ENCODE measurements around the gene GALNT10. TPM values are rescaled to one million over a fixed set of nuclear protein-coding genes. Genes with fewer than 3 reads are reported as not detected.
A peak's percentile ranks its signal among the peaks of the same experiment; 100 is the strongest.

GALNT10 gene
- total and polyA plus RNA-seq, 9 of the 15 experiments (the other 6 are each of a cell fraction or from before 2014, with no cell fraction given) = 4.6 to 37.1 (median 13.3) TPM

DNA sequence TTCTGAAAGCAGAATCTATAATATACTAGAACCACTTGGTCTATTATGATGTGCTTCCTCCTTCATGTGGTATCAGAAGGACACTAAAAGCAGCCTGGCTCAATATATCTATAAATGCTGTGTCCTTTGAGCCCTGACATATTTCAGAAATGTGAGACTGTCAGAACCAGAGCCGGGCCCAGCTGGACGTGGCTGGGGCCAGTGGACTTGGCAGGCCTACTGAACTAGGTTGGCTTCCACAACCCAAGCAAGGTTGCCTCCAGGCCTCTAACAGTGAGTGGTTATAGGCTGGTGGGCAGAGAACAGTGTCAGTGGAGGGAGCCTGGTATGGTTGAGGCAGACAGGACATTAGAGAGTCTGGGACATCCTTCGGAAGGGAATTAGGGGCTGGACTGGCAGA lies 78.9 kb downstream of the GALNT10 start (continued):
- TF ChIP-seq, protein P1, sequence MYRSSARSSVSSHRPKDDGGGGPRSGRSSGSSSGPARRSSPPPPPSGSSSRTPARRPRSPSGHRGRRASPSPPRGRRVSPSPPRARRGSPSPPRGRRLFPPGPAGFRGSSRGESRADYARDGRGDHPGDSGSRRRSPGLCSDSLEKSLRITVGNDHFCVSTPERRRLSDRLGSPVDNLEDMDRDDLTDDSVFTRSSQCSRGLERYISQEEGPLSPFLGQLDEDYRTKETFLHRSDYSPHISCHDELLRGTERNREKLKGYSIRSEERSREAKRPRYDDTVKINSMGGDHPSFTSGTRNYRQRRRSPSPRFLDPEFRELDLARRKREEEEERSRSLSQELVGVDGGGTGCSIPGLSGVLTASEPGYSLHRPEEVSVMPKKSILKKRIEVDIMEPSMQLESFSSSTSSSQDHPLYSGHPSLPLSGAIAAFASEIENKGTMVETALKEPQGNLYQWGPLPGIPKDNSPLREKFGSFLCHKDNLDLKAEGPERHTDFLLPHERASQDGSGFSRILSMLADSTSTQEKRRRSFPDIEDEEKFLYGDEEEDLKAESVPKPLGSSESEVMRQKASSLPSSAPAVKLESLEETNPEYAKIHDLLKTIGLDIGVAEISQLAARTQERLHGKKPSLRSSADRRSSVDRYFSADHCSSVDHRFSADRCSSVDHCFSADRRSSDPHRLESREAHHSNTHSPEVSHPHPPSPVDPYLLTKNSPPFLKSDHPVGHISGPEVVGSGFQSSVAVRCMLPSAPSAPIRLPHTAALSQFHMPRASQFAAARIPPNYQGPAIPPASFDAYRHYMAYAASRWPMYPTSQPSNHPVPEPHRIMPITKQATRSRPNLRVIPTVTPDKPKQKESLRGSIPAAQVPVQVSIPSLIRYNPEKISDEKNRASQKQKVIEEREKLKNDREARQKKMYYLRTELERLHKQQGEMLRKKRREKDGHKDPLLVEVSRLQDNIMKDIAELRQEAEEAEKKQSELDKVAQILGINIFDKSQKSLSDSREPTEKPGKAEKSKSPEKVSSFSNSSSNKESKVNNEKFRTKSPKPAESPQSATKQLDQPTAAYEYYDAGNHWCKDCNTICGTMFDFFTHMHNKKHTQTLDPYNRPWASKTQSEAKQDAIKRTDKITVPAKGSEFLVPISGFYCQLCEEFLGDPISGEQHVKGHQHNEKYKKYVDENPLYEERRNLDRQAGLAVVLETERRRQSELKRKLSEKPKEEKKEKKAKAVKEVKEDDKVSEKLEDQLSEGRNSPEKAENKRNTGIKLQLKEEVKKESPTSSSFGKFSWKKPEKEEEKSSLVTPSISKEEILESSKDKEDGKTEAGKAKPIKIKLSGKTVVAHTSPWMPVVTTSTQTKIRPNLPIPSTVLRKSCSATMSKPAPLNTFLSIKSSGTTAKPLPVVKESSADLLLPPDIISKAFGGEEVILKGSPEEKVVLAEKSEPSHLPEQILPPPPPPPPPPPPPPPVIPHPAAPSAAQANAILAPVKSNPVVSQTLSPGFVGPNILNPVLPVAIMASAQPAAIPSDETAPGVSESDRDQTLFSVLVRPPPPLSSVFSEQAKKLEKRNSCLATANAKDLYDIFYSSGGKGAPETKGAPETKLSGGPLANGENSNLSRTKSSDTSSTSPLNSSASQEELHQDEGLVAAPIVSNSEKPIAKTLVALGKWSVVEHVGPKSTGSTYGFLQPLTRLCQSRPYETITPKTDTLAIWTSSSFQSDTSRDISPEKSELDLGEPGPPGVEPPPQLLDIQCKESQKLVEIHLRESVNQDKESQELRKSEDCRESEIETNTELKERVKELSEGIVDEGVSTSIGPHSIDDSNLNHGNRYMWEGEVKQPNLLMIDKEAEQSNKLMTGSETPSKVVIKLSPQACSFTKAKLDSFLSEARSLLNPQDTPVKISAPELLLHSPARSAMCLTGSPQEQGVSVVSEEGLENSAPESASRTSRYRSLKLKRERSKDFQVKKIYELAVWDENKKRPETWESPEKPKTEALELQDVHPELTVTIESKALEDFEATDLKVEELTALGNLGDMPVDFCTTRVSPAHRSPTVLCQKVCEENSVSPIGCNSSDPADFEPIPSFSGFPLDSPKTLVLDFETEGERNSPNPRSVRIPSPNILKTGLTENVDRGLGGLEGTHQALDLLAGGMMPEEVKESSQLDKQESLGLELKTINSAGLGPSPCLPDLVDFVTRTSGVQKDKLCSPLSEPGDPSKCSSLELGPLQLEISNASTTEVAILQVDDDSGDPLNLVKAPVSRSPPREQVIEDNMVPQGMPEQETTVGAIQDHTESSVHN (IDR thresholded peaks at IDR 0.05; ENCODE audit: borderline replicate concordance in 1 of 2, low read depth in 1 of 2) = no peak

DNA sequence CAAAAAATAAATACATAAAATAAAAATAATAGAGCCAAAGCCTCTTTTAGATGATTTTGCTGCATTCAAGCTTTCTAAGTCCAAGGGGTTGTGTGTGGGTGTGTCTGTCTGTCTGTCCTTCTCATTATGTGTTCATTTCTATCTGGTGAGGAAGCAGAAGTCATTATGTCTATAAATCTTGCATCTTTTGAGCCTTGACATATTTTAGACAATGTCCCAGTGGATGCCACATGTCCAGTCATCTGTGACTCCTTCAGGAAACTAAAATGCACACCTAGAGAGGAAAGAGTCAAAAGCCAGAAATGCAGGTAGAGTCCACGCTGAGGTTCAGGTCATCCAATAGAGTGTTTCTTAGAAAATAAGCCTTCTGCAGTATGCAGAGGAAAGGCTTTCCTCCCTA lies 80.9 kb downstream of the GALNT10 start:
- ATAC-seq = no peak
- no TSS peak for BruUV-seq (replicated peaks)
- Histone ChIP-seq H3K9ac (ENCODE audit: insufficient read depth in 1 of 2, low read depth in 2 of 2, low read length in 2 of 2) (no peak overlapping the region), H3K4me2 (ENCODE audit: insufficient read depth, low read length) (no peak overlapping the region), H3K9me3 (replicated peaks; ENCODE audit: control insufficient read depth, insufficient read depth, low read depth, low read length) (no peaks in the 10 kb centered on the region), H3K27me3 (ENCODE audit: control insufficient read depth in 2 of 2, insufficient read depth in 2 of 2, low read length in 2 of 2) (no peaks in the 10 kb centered on the region), H3K79me2 (ENCODE audit: control insufficient read depth, insufficient read depth, low read length) (no peaks in the 10 kb centered on the region), H4K20me1 (replicated peaks; ENCODE audit: control insufficient read depth, insufficient read depth, low read length) (no peaks in the 10 kb centered on the region), H3K4me1 (replicated peaks in 1 of 2; ENCODE audit: control insufficient read depth in 2 of 2, insufficient read depth in 2 of 2, low read length in 2 of 2) (peaks cover 15 to 42% of the 10 kb centered on the region in 2 experiments), H3K36me3 (ENCODE audit: control insufficient read depth, insufficient read depth, low read length) (no peaks in the 10 kb centered on the region), H3K4me3 (no peak overlapping the region), H3K27ac (ENCODE audit: extremely low read depth, low read depth, low read length) (no peak overlapping the region), H2AFZ (ENCODE audit: low read depth, low read length) (no peak overlapping the region), H3K9me1 (ENCODE audit: control insufficient read depth, insufficient read depth, low read length) (no peaks in the 10 kb centered on the region)
- 58% methylated on average over 1 of the region's 1 CpG for WGBS (ENCODE audit: insufficient coverage, low coverage, missing lambda C conversion rate)
- DNase-seq (ENCODE audit: extremely low read depth in 1 of 4, low spot score in 3 of 4) = no peak
- POLR2A ChIA-PET = interaction anchor here (1.0 to 1.4 kb wide), 2 partner anchors 13 to 25 kb away, joined by 3 to 4 read pairs; no protein-coding TSS in a partner anchor
- in situ Hi-C loops (cut with MboI) = no loop called here
- FAIRE-seq = no peak
- intact Hi-C loops (cut with micrococcal nuclease) = no loop called here
- CTCF ChIA-PET (ENCODE audit: low intra/inter-chr PET ratio) = no interaction called here
- TF ChIP-seq MEIS2 (IDR thresholded peaks at IDR 0.05; ENCODE audit: partially characterized antibody) = peak; percentile 53
- no peak for TF ChIP-seq RBM34 (IDR thresholded peaks at IDR 0.05; ENCODE audit: borderline replicate concordance, insufficient read depth, low read length)
- TF ChIP-seq, protein P2, sequence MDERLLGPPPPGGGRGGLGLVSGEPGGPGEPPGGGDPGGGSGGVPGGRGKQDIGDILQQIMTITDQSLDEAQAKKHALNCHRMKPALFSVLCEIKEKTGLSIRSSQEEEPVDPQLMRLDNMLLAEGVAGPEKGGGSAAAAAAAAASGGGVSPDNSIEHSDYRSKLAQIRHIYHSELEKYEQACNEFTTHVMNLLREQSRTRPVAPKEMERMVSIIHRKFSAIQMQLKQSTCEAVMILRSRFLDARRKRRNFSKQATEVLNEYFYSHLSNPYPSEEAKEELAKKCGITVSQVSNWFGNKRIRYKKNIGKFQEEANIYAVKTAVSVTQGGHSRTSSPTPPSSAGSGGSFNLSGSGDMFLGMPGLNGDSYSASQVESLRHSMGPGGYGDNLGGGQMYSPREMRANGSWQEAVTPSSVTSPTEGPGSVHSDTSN (CRISPR knock-in tag; IDR thresholded peaks at IDR 0.05; ENCODE audit: low read depth) = no peak
- TF ChIP-seq, protein P2 (tag; conservative IDR thresholded peaks at IDR 0.05; ENCODE audit: low read depth) = peak; percentile 41; the same call in 1 of the 2 replicates
- TF ChIP-seq, protein P3, sequence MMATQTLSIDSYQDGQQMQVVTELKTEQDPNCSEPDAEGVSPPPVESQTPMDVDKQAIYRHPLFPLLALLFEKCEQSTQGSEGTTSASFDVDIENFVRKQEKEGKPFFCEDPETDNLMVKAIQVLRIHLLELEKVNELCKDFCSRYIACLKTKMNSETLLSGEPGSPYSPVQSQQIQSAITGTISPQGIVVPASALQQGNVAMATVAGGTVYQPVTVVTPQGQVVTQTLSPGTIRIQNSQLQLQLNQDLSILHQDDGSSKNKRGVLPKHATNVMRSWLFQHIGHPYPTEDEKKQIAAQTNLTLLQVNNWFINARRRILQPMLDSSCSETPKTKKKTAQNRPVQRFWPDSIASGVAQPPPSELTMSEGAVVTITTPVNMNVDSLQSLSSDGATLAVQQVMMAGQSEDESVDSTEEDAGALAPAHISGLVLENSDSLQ (IDR thresholded peaks at IDR 0.05) = peak; percentile 42; the same call in 1 of the 2 replicates
- no peak for TF ChIP-seq ZNF143 (CRISPR knock-in tag; IDR thresholded peaks at IDR 0.05)

All from K562 (cell line).